HG03280 (cell line): ENCODE measurements around the gene PPP1R10.

Experiments
- ATAC-seq: cut with Tn5 transposase; IDR thresholded peaks from one replicate; pipeline ENCODE4 v1.9.1; 2021; ENCODE audit warnings: mild to moderate bottlenecking, moderate library complexity; ENCODE audit not compliant: unreplicated experiment

The PPP1R10 gene

GRCh38 chr6:30557683-30557981 is 59.4 kb downstream of the PPP1R10 start:
- ATAC-seq, result no peak

- ATAC-seq, result peak; percentile 55
Measured at GRCh38 chr6:30556906-30557682, 59.9 kb downstream of the PPP1R10 start, which contains the start of gene PRR3. Gene PRR3, plus strand, starts transcription at chr6:30557295. Its CDS starts 50 bp downstream, at chr6:30557345.

GRCh38 chr6:30556066-30556905 is 60.8 kb downstream of the PPP1R10 start, which contains the start of gene GNL1:
Gene GNL1, minus strand, starts transcription at chr6:30556489. Its CDS starts 286 bp downstream, at chr6:30556203.
- ATAC-seq, result peak; percentile 83

GRCh38 chr6:30555816-30556065 is 61.3 kb downstream of the PPP1R10 start:
- peak; percentile 1 for ATAC-seq

- ATAC-seq, result no peak
Measured at GRCh38 chr6:30554962-30555815, 61.9 kb downstream of the PPP1R10 start.

- ATAC-seq, result no peak
Measured at GRCh38 chr6:30554404-30554803, 62.6 kb downstream of the PPP1R10 start.
